ENCODE data around the gene ADAM15.

DNA sequence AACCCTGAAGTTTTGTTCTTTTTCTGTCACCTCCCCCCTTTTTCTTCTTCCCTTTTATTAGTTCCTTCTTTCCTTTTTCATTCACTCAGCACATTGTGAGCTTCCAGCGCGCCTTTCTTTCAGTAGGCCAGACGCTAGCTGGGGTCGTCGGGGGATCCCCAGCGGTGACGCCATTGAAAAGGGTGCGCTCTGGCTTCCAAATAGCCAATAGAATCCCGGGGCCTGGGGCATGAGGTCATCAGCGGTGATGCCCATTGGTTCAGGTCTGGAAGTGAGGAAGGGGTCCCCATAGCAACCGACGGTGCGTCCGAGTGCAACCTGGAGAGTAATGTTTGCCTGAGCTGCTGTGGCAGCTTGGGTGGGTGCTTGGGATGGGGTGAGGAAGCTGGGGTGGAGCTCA lies 20.6 kb downstream of the ADAM15 start:
- TF ChIP-seq, protein P1, sequence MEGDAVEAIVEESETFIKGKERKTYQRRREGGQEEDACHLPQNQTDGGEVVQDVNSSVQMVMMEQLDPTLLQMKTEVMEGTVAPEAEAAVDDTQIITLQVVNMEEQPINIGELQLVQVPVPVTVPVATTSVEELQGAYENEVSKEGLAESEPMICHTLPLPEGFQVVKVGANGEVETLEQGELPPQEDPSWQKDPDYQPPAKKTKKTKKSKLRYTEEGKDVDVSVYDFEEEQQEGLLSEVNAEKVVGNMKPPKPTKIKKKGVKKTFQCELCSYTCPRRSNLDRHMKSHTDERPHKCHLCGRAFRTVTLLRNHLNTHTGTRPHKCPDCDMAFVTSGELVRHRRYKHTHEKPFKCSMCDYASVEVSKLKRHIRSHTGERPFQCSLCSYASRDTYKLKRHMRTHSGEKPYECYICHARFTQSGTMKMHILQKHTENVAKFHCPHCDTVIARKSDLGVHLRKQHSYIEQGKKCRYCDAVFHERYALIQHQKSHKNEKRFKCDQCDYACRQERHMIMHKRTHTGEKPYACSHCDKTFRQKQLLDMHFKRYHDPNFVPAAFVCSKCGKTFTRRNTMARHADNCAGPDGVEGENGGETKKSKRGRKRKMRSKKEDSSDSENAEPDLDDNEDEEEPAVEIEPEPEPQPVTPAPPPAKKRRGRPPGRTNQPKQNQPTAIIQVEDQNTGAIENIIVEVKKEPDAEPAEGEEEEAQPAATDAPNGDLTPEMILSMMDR (conservative IDR thresholded peaks at IDR 0.05; ENCODE audit: low read length), result no peak
- TF ChIP-seq EZH2phosphoT487 (IDR thresholded peaks at IDR 0.05; ENCODE audit: borderline replicate concordance), result no peak

Data from Loucy (cell line).